ENCODE data around the gene KRT36.

The KRT36 gene

DNA sequence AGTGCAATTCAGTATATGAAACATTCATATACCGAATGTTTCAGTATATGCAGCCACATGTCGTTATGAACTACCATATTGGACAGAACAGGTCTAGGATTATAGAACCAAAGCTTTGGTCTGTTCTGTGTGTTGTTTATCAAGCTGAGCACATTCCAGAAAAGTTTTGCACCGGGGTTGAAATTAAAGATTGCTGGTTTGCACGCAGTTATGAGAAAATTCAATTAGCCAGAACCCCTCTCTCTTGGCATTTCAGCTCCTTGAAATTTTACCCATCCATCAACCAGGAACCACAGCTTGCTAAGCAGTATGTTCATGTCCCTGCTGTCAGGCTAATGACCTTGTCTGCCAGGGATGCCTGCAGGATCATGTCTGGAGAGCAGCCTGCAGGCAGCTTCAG, 32.0 kb downstream of the KRT36 start:
- H2BK12ac ChIP-seq (ENCODE audit: low read length) = no peak overlapping the region
- no CpG with 5 or more reads among the region's 4 CpGs for WGBS (ENCODE audit: extremely low coverage, insufficient coverage, insufficient read length)
- no peak overlapping the region for H2BK5ac ChIP-seq (ENCODE audit: low read depth, low read length, poor library complexity)

DNA sequence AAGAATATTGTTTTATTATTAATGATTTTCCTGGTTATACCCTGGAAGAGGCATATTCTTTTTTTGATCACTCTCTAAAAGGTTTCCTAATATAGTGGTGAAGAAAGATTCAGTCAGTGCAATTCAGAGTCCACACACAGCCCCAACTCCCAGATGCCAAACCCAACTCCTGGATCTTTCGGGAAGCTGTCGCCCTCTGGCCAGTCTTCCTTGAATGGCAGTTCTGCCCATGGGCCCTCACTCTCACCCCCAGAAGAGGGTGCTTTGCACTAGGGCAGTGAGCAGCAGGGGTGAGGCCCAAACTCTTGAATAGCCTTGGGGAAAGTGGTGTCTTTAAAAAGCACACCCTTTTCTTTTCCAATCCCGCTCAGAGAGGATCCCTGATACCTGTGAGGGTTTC, 33.5 kb downstream of the KRT36 start:
- Histone ChIP-seq H3K9ac (ENCODE audit: low read length) (no peak overlapping the region), H4K12ac (ENCODE audit: low read depth, low read length) (no peak overlapping the region), H3K18ac (ENCODE audit: low read length) (no peak overlapping the region), H2BK12ac (ENCODE audit: low read length) (no peak overlapping the region), H3K27ac (ENCODE audit: low read depth, low read length) (no peak overlapping the region), H3K9me3 (ENCODE audit: insufficient read depth, low read depth, low read length) (no peaks in the 10 kb centered on the region), H3K36me3 (ENCODE audit: control insufficient read depth in 1 of 2, insufficient read depth in 2 of 2, low read length in 2 of 2) (no peaks in the 10 kb centered on the region), H2AFZ (ENCODE audit: insufficient read depth, low read length, poor library complexity) (no peak overlapping the region), H3K27me3 (ENCODE audit: insufficient read depth, low read length) (no peaks in the 10 kb centered on the region), H3K79me2 (ENCODE audit: control insufficient read depth, insufficient read depth, low read length, poor library complexity) (no peaks in the 10 kb centered on the region), H3K4me3 (ENCODE audit: low read depth, low read length) (no peak overlapping the region), H3K23ac (ENCODE audit: low read length) (no peak overlapping the region), H2BK5ac (ENCODE audit: low read depth, low read length, poor library complexity) (no peak overlapping the region), H2AK5ac (ENCODE audit: low read length) (no peak overlapping the region), H3K79me1 (ENCODE audit: low read length) (no peaks in the 10 kb centered on the region), H2BK120ac (ENCODE audit: insufficient read depth, low read length, poor library complexity) (no peak overlapping the region), H4K8ac (ENCODE audit: low read depth, low read length) (no peak overlapping the region), H3K4me2 (ENCODE audit: low read length) (no peak overlapping the region), H3K4ac (ENCODE audit: low read depth, low read length) (no peak overlapping the region), H3K14ac (ENCODE audit: low read length) (no peak overlapping the region), H4K91ac (ENCODE audit: low read depth, low read length) (no peak overlapping the region), H3K4me1 (ENCODE audit: control insufficient read depth in 1 of 2, insufficient read depth in 2 of 2, low read length in 2 of 2) (no peaks in the 10 kb centered on the region)
- peak in 1 of 2 donors; percentile 49 for DNase-seq
- WGBS (ENCODE audit: extremely low coverage, insufficient coverage, insufficient read length) = no CpG with 5 or more reads among the region's 3 CpGs

More for the DNA sequence above, 32.0 kb downstream of the KRT36 start:
- no peaks in the 10 kb centered on the region for H3K9me3 ChIP-seq (ENCODE audit: insufficient read depth, low read depth, low read length)
- H3K23ac ChIP-seq (ENCODE audit: low read length) = no peak overlapping the region
- no peaks in the 10 kb centered on the region for H3K79me1 ChIP-seq (ENCODE audit: low read length)
- no peak overlapping the region for H3K4me2 ChIP-seq (ENCODE audit: low read length)
- H3K36me3 ChIP-seq (ENCODE audit: control insufficient read depth in 1 of 2, insufficient read depth in 2 of 2, low read length in 2 of 2) = no peaks in the 10 kb centered on the region
- H3K4me1 ChIP-seq (ENCODE audit: control insufficient read depth in 1 of 2, insufficient read depth in 2 of 2, low read length in 2 of 2) = no peaks in the 10 kb centered on the region
- H3K18ac ChIP-seq (ENCODE audit: low read length) = no peak overlapping the region
- H3K4me3 ChIP-seq (ENCODE audit: low read depth, low read length) = no peak overlapping the region
- no peak overlapping the region for H2AFZ ChIP-seq (ENCODE audit: insufficient read depth, low read length, poor library complexity)
- H2AK5ac ChIP-seq (ENCODE audit: low read length) = no peak overlapping the region
- no peak overlapping the region for H3K14ac ChIP-seq (ENCODE audit: low read length)
- no peak for DNase-seq
- H4K8ac ChIP-seq (ENCODE audit: low read depth, low read length) = no peak overlapping the region
- H4K91ac ChIP-seq (ENCODE audit: low read depth, low read length) = no peak overlapping the region
- no peak overlapping the region for H2BK120ac ChIP-seq (ENCODE audit: insufficient read depth, low read length, poor library complexity)
- H3K27me3 ChIP-seq (ENCODE audit: insufficient read depth, low read length) = no peaks in the 10 kb centered on the region
- no peak overlapping the region for H3K4ac ChIP-seq (ENCODE audit: low read depth, low read length)
- no peak overlapping the region for H3K27ac ChIP-seq (ENCODE audit: low read depth, low read length)
- H3K79me2 ChIP-seq (ENCODE audit: control insufficient read depth, insufficient read depth, low read length, poor library complexity) = no peaks in the 10 kb centered on the region
- H4K12ac ChIP-seq (ENCODE audit: low read depth, low read length) = no peak overlapping the region
- no peak overlapping the region for H3K9ac ChIP-seq (ENCODE audit: low read length)

DNA sequence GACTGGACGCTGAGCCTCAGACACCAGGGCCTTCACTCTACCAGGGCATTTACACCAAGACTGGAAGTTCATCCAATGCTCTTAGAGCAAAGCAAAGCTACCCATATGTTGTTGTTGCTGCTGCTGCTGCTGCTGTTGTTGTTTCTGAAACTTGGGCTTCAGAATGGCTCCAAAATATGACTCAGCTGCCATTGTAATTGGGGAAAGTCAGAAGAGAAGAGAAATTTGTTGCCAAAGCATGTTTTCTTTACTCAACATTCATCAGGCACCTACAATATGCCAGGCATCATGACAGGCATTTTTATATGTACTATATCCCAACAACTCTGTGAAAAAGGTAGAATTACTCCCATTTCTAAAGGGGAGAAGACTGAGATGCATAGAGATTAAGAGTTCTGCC, 34.5 kb downstream of the KRT36 start:
- Histone ChIP-seq H3K9me3 (ENCODE audit: insufficient read depth, low read depth, low read length) (no peaks in the 10 kb centered on the region), H3K27me3 (ENCODE audit: insufficient read depth, low read length) (no peaks in the 10 kb centered on the region), H4K8ac (ENCODE audit: low read depth, low read length) (no peak overlapping the region), H2AFZ (ENCODE audit: insufficient read depth, low read length, poor library complexity) (no peak overlapping the region), H3K18ac (ENCODE audit: low read length) (no peak overlapping the region), H3K4me3 (ENCODE audit: low read depth, low read length) (no peak overlapping the region), H2BK5ac (ENCODE audit: low read depth, low read length, poor library complexity) (no peak overlapping the region), H4K12ac (ENCODE audit: low read depth, low read length) (no peak overlapping the region), H3K4ac (ENCODE audit: low read depth, low read length) (no peak overlapping the region), H2AK5ac (ENCODE audit: low read length) (no peak overlapping the region), H3K9ac (ENCODE audit: low read length) (no peak overlapping the region), H3K23ac (ENCODE audit: low read length) (no peak overlapping the region), H2BK12ac (ENCODE audit: low read length) (no peak overlapping the region), H3K36me3 (ENCODE audit: control insufficient read depth in 1 of 2, insufficient read depth in 2 of 2, low read length in 2 of 2) (no peaks in the 10 kb centered on the region), H3K4me1 (ENCODE audit: control insufficient read depth in 1 of 2, insufficient read depth in 2 of 2, low read length in 2 of 2) (no peaks in the 10 kb centered on the region), H3K79me1 (ENCODE audit: low read length) (no peaks in the 10 kb centered on the region), H3K14ac (ENCODE audit: low read length) (no peak overlapping the region), H3K4me2 (ENCODE audit: low read length) (no peak overlapping the region), H3K79me2 (ENCODE audit: control insufficient read depth, insufficient read depth, low read length, poor library complexity) (no peaks in the 10 kb centered on the region), H4K91ac (ENCODE audit: low read depth, low read length) (no peak overlapping the region), H3K27ac (ENCODE audit: low read depth, low read length) (no peak overlapping the region), H2BK120ac (ENCODE audit: insufficient read depth, low read length, poor library complexity) (no peak overlapping the region)
- no peak for DNase-seq
- no CpG with 5 or more reads among the region's 1 CpG for WGBS (ENCODE audit: extremely low coverage, insufficient coverage, insufficient read length)

DNA sequence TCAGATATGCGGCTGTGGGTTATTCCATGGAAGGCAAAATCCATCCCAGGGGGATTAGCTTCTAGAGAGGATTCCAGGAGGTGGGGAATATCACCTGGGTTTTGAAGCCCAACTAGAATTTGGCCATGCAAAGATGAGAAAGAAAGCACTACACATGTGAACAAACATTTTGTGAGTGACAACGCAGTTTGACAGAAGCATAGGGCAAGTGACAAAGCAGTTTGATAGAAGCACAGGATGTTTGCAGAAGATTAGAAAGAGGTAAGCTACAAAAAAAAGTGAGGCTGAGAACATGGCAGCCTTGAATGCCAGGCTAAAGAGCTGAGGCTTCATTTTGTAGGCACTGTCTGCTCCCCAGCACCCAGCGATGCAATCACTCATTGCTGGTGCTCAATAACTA, 36.6 kb downstream of the KRT36 start:
- Histone ChIP-seq H2AK5ac (ENCODE audit: low read length) (no peak overlapping the region), H3K9ac (ENCODE audit: low read length) (no peak overlapping the region), H3K79me2 (ENCODE audit: control insufficient read depth, insufficient read depth, low read length, poor library complexity) (no peaks in the 10 kb centered on the region), H3K14ac (ENCODE audit: low read length) (no peak overlapping the region), H2BK5ac (ENCODE audit: low read depth, low read length, poor library complexity) (no peak overlapping the region), H2BK12ac (ENCODE audit: low read length) (no peak overlapping the region), H3K4me1 (ENCODE audit: control insufficient read depth in 1 of 2, insufficient read depth in 2 of 2, low read length in 2 of 2) (no peaks in the 10 kb centered on the region), H4K91ac (ENCODE audit: low read depth, low read length) (no peak overlapping the region), H4K12ac (ENCODE audit: low read depth, low read length) (no peak overlapping the region), H3K79me1 (ENCODE audit: low read length) (no peaks in the 10 kb centered on the region), H3K36me3 (ENCODE audit: control insufficient read depth in 1 of 2, insufficient read depth in 2 of 2, low read length in 2 of 2) (no peaks in the 10 kb centered on the region), H3K4me3 (ENCODE audit: low read depth, low read length) (no peak overlapping the region), H2BK120ac (ENCODE audit: insufficient read depth, low read length, poor library complexity) (no peak overlapping the region), H3K4me2 (ENCODE audit: low read length) (no peak overlapping the region), H3K18ac (ENCODE audit: low read length) (no peak overlapping the region), H2AFZ (ENCODE audit: insufficient read depth, low read length, poor library complexity) (no peak overlapping the region), H3K23ac (ENCODE audit: low read length) (no peak overlapping the region), H3K4ac (ENCODE audit: low read depth, low read length) (no peak overlapping the region), H3K27me3 (ENCODE audit: insufficient read depth, low read length) (no peaks in the 10 kb centered on the region), H3K9me3 (ENCODE audit: insufficient read depth, low read depth, low read length) (no peaks in the 10 kb centered on the region), H4K8ac (ENCODE audit: low read depth, low read length) (no peak overlapping the region), H3K27ac (ENCODE audit: low read depth, low read length) (no peak overlapping the region)
- no CpG with 5 or more reads among the region's 3 CpGs for WGBS (ENCODE audit: extremely low coverage, insufficient coverage, insufficient read length)
- DNase-seq = no peak
